ENCODE measurements around the gene WFDC1. TPM values are rescaled to one million over a fixed set of nuclear protein-coding genes. Genes with fewer than 3 reads are reported as not detected.

Gene WFDC1
- total and polyA plus RNA-seq, 10 of the 15 experiments (the other 5 are each of a cell fraction or from before 2014, with no cell fraction given), result not detected

DNA sequence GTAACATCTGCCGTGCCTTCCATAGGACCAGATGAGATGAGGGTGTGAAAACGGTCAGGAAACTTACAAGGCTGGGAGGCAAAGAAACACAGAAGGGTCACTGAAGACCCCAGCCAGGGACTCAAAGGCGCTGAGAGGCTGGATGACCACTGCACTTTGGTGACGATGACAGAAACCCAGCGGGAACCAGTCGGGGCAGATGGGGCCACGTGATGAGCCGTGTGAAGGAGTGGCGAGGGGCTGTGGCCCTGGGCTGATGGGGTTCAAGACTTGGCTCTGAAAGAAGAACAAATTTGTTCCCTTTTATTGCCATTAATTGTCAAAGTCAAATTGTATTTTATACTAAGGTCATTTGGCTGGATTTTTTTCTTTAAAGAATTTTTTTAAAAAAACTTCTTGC, 45.1 kb downstream of the WFDC1 start:
- Histone ChIP-seq H3K4me2 (ENCODE audit: control insufficient read depth, insufficient read depth) (no peak overlapping the region), H3K36me3 (ENCODE audit: control insufficient read depth in 2 of 2, insufficient read depth in 2 of 2, low read length in 1 of 2) (no peaks in the 10 kb centered on the region), H3K27me3 (replicated peaks in 1 of 2; ENCODE audit: control insufficient read depth in 2 of 2, insufficient read depth in 2 of 2, low read length in 1 of 2) (no peaks in the 10 kb centered on the region; a peak in 2 of 4 replicates), H3K4me1 (ENCODE audit: control insufficient read depth, insufficient read depth, low read length) (no peaks in the 10 kb centered on the region), H4K20me1 (ENCODE audit: control insufficient read depth, insufficient read depth) (no peaks in the 10 kb centered on the region), H3K4me3 (no peak overlapping the region), H3K9me3 (replicated peaks; ENCODE audit: control insufficient read depth, insufficient read depth, low read length) (no peaks in the 10 kb centered on the region; the same call in 2 of the 3 replicates), H2AFZ (ENCODE audit: control insufficient read depth, low read depth, low read length) (no peak overlapping the region), H3K79me2 (ENCODE audit: control insufficient read depth, insufficient read depth, low read length) (no peaks in the 10 kb centered on the region), H3K27ac (ENCODE audit: control insufficient read depth, insufficient read depth) (no peak overlapping the region), H3K9ac (ENCODE audit: control insufficient read depth, insufficient read depth, low read length) (no peak overlapping the region)
- intact Hi-C loops (cut with micrococcal nuclease; ENCODE audit: unreplicated experiment), result no loop called here
- ChIA-PET CTCF (no interaction called here), SMC1A (ENCODE audit: uncharacterized antibody, unreplicated experiment) (no interaction called here), RAD21 (ENCODE audit: unreplicated experiment) (no interaction called here), POLR2A (no interaction called here)
- TF ChIP-seq YY1 (IDR thresholded peaks at IDR 0.05; ENCODE audit: low read depth, low read length), result no peak
- no peak for TF ChIP-seq SMC3 (IDR thresholded peaks at IDR 0.05; ENCODE audit: borderline replicate concordance, low read length)
- no peak for TF ChIP-seq EED (IDR thresholded peaks at IDR 0.05; ENCODE audit: low read depth)
- no TSS peak for BruUV-seq (replicated peaks)
- 24% methylated on average over 9 of the region's 9 CpGs for WGBS (ENCODE audit: insufficient coverage, insufficient replicate concordance, low lambda C conversion rate, missing lambda C conversion rate)
- FAIRE-seq (no peak), DNase-seq (ENCODE audit: low read depth, low spot score) (no peak), ATAC-seq (no peak)
- in situ Hi-C loops (cut with MboI), result no loop called here

DNA sequence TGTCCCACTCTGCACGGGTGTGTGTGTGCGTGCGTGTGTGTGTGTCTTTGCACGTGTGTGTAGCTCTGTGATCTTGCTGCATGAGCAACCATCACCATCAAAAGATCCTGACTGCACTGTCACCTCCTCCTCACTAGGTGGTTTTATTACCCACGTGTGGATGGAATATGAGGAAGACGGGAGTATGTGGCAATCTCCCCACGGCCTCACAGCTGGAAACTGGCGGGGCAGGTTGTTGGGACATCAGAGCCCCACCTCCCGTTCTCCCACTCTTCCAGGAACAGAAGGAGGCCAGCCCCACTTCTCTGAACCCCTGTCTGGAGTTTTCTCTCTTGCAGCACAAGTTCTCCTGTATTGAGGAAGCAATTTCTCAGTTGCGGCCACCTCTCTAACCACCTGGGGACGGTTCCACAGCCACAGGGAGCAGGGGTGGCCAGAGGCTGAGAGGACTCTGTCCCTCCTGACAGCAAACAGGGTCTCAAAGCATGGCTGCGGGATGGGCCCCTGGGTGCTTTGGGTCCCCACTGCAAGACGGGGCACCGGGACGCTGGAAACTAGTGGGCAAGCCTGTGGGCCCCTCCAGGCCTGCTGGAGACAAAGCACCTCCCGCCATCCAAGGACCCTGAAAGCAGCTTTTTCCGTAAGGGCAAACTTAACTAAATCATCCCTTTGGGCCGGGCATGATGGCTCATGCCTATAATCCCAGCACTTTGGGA, 45.8 kb downstream of the WFDC1 start:
- Histone ChIP-seq H3K4me3 (no peak overlapping the region), H3K27me3 (replicated peaks in 1 of 2; ENCODE audit: control insufficient read depth in 2 of 2, insufficient read depth in 2 of 2, low read length in 1 of 2) (no peaks in the 10 kb centered on the region; a peak in 2 of 4 replicates), H3K27ac (ENCODE audit: control insufficient read depth, insufficient read depth) (no peak overlapping the region), H3K4me1 (ENCODE audit: control insufficient read depth, insufficient read depth, low read length) (no peaks in the 10 kb centered on the region), H3K79me2 (ENCODE audit: control insufficient read depth, insufficient read depth, low read length) (no peaks in the 10 kb centered on the region), H2AFZ (ENCODE audit: control insufficient read depth, low read depth, low read length) (no peak overlapping the region), H3K4me2 (ENCODE audit: control insufficient read depth, insufficient read depth) (no peak overlapping the region), H3K9ac (ENCODE audit: control insufficient read depth, insufficient read depth, low read length) (no peak overlapping the region), H3K36me3 (ENCODE audit: control insufficient read depth in 2 of 2, insufficient read depth in 2 of 2, low read length in 1 of 2) (no peaks in the 10 kb centered on the region), H4K20me1 (ENCODE audit: control insufficient read depth, insufficient read depth) (no peaks in the 10 kb centered on the region), H3K9me3 (replicated peaks; ENCODE audit: control insufficient read depth, insufficient read depth, low read length) (no peaks in the 10 kb centered on the region; the same call in 2 of the 3 replicates)
- ChIA-PET RAD21 (ENCODE audit: unreplicated experiment) (no interaction called here), CTCF (no interaction called here), POLR2A (no interaction called here), SMC1A (ENCODE audit: uncharacterized antibody, unreplicated experiment) (no interaction called here)
- ATAC-seq, result no peak
- 38% methylated on average over 18 of the region's 18 CpGs for WGBS (ENCODE audit: insufficient coverage, insufficient replicate concordance, low lambda C conversion rate, missing lambda C conversion rate)
- no TSS peak for BruUV-seq (replicated peaks)
- in situ Hi-C loops (cut with MboI) (no loop called here), intact Hi-C loops (cut with micrococcal nuclease; ENCODE audit: unreplicated experiment) (no loop called here)
- no peak for DNase-seq (ENCODE audit: low read depth, low spot score)
- no peak for FAIRE-seq
- TF ChIP-seq CHD1 (IDR thresholded peaks at IDR 0.05; ENCODE audit: low read depth, low read length) (no peak), ETV6 (conservative IDR thresholded peaks at IDR 0.05 in 1 of 2, IDR thresholded peaks at IDR 0.05 in 1 of 2; ENCODE audit: borderline replicate concordance in 1 of 2, low read depth in 1 of 2) (no peak), ZZZ3 (IDR thresholded peaks at IDR 0.05; ENCODE audit: control insufficient read depth, insufficient read length, low read depth) (no peak), CBX5 (IDR thresholded peaks at IDR 0.05; ENCODE audit: low read depth) (no peak)
- TF ChIP-seq, protein P1, sequence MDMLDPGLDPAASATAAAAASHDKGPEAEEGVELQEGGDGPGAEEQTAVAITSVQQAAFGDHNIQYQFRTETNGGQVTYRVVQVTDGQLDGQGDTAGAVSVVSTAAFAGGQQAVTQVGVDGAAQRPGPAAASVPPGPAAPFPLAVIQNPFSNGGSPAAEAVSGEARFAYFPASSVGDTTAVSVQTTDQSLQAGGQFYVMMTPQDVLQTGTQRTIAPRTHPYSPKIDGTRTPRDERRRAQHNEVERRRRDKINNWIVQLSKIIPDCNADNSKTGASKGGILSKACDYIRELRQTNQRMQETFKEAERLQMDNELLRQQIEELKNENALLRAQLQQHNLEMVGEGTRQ (IDR thresholded peaks at IDR 0.05; ENCODE audit: borderline replicate concordance, low read depth, low read length), result no peak
- TF ChIP-seq, protein P2, sequence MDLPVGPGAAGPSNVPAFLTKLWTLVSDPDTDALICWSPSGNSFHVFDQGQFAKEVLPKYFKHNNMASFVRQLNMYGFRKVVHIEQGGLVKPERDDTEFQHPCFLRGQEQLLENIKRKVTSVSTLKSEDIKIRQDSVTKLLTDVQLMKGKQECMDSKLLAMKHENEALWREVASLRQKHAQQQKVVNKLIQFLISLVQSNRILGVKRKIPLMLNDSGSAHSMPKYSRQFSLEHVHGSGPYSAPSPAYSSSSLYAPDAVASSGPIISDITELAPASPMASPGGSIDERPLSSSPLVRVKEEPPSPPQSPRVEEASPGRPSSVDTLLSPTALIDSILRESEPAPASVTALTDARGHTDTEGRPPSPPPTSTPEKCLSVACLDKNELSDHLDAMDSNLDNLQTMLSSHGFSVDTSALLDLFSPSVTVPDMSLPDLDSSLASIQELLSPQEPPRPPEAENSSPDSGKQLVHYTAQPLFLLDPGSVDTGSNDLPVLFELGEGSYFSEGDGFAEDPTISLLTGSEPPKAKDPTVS (IDR thresholded peaks at IDR 0.05; ENCODE audit: low read depth, low read length), result no peak
- TF ChIP-seq, protein P3, sequence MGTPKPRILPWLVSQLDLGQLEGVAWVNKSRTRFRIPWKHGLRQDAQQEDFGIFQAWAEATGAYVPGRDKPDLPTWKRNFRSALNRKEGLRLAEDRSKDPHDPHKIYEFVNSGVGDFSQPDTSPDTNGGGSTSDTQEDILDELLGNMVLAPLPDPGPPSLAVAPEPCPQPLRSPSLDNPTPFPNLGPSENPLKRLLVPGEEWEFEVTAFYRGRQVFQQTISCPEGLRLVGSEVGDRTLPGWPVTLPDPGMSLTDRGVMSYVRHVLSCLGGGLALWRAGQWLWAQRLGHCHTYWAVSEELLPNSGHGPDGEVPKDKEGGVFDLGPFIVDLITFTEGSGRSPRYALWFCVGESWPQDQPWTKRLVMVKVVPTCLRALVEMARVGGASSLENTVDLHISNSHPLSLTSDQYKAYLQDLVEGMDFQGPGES (IDR thresholded peaks at IDR 0.05), result no peak
- TF ChIP-seq, protein P4, sequence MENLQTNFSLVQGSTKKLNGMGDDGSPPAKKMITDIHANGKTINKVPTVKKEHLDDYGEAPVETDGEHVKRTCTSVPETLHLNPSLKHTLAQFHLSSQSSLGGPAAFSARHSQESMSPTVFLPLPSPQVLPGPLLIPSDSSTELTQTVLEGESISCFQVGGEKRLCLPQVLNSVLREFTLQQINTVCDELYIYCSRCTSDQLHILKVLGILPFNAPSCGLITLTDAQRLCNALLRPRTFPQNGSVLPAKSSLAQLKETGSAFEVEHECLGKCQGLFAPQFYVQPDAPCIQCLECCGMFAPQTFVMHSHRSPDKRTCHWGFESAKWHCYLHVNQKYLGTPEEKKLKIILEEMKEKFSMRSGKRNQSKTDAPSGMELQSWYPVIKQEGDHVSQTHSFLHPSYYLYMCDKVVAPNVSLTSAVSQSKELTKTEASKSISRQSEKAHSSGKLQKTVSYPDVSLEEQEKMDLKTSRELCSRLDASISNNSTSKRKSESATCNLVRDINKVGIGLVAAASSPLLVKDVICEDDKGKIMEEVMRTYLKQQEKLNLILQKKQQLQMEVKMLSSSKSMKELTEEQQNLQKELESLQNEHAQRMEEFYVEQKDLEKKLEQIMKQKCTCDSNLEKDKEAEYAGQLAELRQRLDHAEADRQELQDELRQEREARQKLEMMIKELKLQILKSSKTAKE (IDR thresholded peaks at IDR 0.05; ENCODE audit: low read depth, poor library complexity, severe bottlenecking), result no peak
